Neural cell (in vitro differentiated cells): ENCODE measurements around the gene FHAD1. TPM values are rescaled to one million over a fixed set of nuclear protein-coding genes. Genes with fewer than 3 reads are reported as not detected.

Source experiments
- H2AFZ ChIP-seq: fragments of 200-600, 300-800 bp; sonication (generic), shearing (Covaris generic); 2 replicates; pipeline ENCODE4 v1.6.0; 2014; ENCODE audit warnings: low read depth, mild to moderate bottlenecking, antibody characterized with exemption, low read length, moderate library complexity
- H3F3A ChIP-seq: fragments of 200-600 bp; shearing (Covaris generic); 2 replicates; pipeline ENCODE4 v1.6.1; 2016; ENCODE audit warnings: mild to moderate bottlenecking, moderate library complexity, mixed read lengths, antibody characterized with exemption, low read length; ENCODE audit not compliant: insufficient read depth, poor library complexity, severe bottlenecking
- H3K27ac ChIP-seq: fragments of 200-600, 300-800 bp; sonication (generic), shearing (Covaris generic); 2 replicates; pipeline ENCODE4 v1.5.1; 2014; ENCODE audit warnings: mild to moderate bottlenecking, low read length, moderate library complexity
- H3K27me3 ChIP-seq: fragments of 300-800, 200-600 bp; sonication (generic), shearing (Covaris generic); 2 replicates; pipeline ENCODE4 v1.6.0; 2014; ENCODE audit warnings: mild to moderate bottlenecking, low read depth, low read length, moderate library complexity; ENCODE audit not compliant: insufficient read depth
- H3K36me3 ChIP-seq: fragments of 300-800, 200-600 bp; sonication (generic), shearing (Covaris generic); 2 replicates; pipeline ENCODE4 v1.5.1; 2014; ENCODE audit warnings: mild to moderate bottlenecking, antibody characterized with exemption, low read length, moderate library complexity; ENCODE audit not compliant: insufficient read depth
- H3K4me2 ChIP-seq: fragments of 300-800, 200-600 bp; sonication (generic), shearing (Covaris generic); 2 replicates; pipeline ENCODE4 v1.6.0; 2014; ENCODE audit warnings: mild to moderate bottlenecking, low read length
- H3K4me3 ChIP-seq: fragments of 300-800, 200-600 bp; sonication (generic), shearing (Covaris generic); 2 replicates; pipeline ENCODE4 v1.5.1; 2014; ENCODE audit warnings: mild to moderate bottlenecking, low read length, moderate library complexity
- H3K79me2 ChIP-seq: fragments of 200-600 bp; shearing (Covaris generic); replicated peaks from 2 replicates; pipeline ENCODE4 v1.6.0; 2014; ENCODE audit warnings: mild to moderate bottlenecking, low read length, moderate library complexity; ENCODE audit not compliant: insufficient read depth
- H3K9ac ChIP-seq: fragments of 300-800, 200-600 bp; sonication (generic), shearing (Covaris generic); 2 replicates; pipeline ENCODE4 v1.6.1; 2016; ENCODE audit warnings: mild to moderate bottlenecking, low read length, mixed read lengths
- H3K9me2 ChIP-seq: fragments of 200-600 bp; shearing (Covaris generic); 2 replicates; pipeline ENCODE4 v1.6.1; 2016; ENCODE audit warnings: mild to moderate bottlenecking, low read length, mixed read lengths; ENCODE audit not compliant: insufficient read depth
- H3K9me3 ChIP-seq: fragments of 200-600, 300-800 bp; sonication (generic), shearing (Covaris generic); 2 replicates; pipeline ENCODE4 v1.6.1; 2016; ENCODE audit warnings: mild to moderate bottlenecking, mixed run types, low read length, moderate library complexity, mixed read lengths
- H4K20me1 ChIP-seq: fragments of 200-600 bp; shearing (Covaris generic); 2 replicates; pipeline ENCODE4 v1.6.1; 2016; ENCODE audit warnings: mild to moderate bottlenecking, mixed run types; ENCODE audit not compliant: insufficient read depth
- CTCF ChIP-seq: fragments of 450-650 bp; IDR thresholded peaks from 2 replicates; pipeline ENCODE4 v1.5.1; 2014; ENCODE audit warnings: antibody characterized with exemption, mild to moderate bottlenecking, moderate library complexity; ENCODE audit not compliant: poor library complexity, severe bottlenecking
- EP300 ChIP-seq: fragments of 450-650 bp; conservative IDR thresholded peaks from 2 replicates; pipeline ENCODE4 v1.6.1; 2014; ENCODE audit warnings: antibody characterized with exemption, mild to moderate bottlenecking, moderate library complexity; ENCODE audit not compliant: poor library complexity, severe bottlenecking
- EZH2 ChIP-seq: fragments of 200-600, 300-800 bp; shearing (Covaris generic), sonication (generic); IDR thresholded peaks from 2 replicates; pipeline ENCODE4 v1.6.1; 2014; ENCODE audit warnings: antibody characterized with exemption, low read length, borderline replicate concordance, mild to moderate bottlenecking; ENCODE audit not compliant: insufficient read depth, poor library complexity, severe bottlenecking
- MXI1 ChIP-seq: fragments of 450-650 bp; conservative IDR thresholded peaks from 2 replicates; pipeline ENCODE4 v1.6.1; 2014; ENCODE audit warnings: antibody characterized with exemption, mild to moderate bottlenecking; ENCODE audit not compliant: poor library complexity, severe bottlenecking
- POLR2AphosphoS5 ChIP-seq: IDR thresholded peaks from 2 replicates; pipeline ENCODE4 v1.6.1; 2012
- RAD21 ChIP-seq: fragments of 450-650 bp; conservative IDR thresholded peaks from 2 replicates; pipeline ENCODE4 v1.6.1; 2014; ENCODE audit warnings: antibody characterized with exemption, mild to moderate bottlenecking, moderate library complexity
- REST ChIP-seq: IDR thresholded peaks from 2 replicates; pipeline ENCODE4 v1.6.1; 2012; ENCODE audit warnings: borderline replicate concordance
- SMC3 ChIP-seq: fragments of 450-650 bp; conservative IDR thresholded peaks from 2 replicates; pipeline ENCODE4 v1.6.1; 2014; ENCODE audit warnings: antibody characterized with exemption, mild to moderate bottlenecking, moderate library complexity; ENCODE audit not compliant: poor library complexity
- TAF1 ChIP-seq: IDR thresholded peaks from 2 replicates; pipeline ENCODE4 v1.6.1; 2012; ENCODE audit warnings: low read depth
- polyA plus RNA-seq: library from polyadenylated mRNA; depleted of rRNA; stranded (reverse); fragments of >200 nt; gene quantifications from 2 replicates; pipeline ENCODE4 v1.2.3, GENCODE V29; 2014

FHAD1 gene
- polyA plus RNA-seq, 1 donor from 2014 or later: 0.46 TPM

- Histone ChIP-seq H3K79me2 (no peaks in the 10 kb centered on the region), H3K9me3 (no peaks in the 10 kb centered on the region), H3K9me2 (no peaks in the 10 kb centered on the region), H3K36me3 (no peaks in the 10 kb centered on the region), H3K4me3 (no peak overlapping the region), H3K27ac (no peak overlapping the region), H2AFZ (no peak overlapping the region), H3K27me3 (no peaks in the 10 kb centered on the region), H3F3A (no peaks in the 10 kb centered on the region), H3K9ac (no peak overlapping the region), H4K20me1 (no peaks in the 10 kb centered on the region), H3K4me2 (no peak overlapping the region)
- TF ChIP-seq MXI1 (no peak), POLR2AphosphoS5 (no peak), TAF1 (no peak), EZH2 (no peak)
Observed at GRCh38 chr1:15418806-15419515, 171.9 kb downstream of the FHAD1 start.

- H3K27ac ChIP-seq: no peak overlapping the region
- H4K20me1 ChIP-seq: no peaks in the 10 kb centered on the region
- H3K36me3 ChIP-seq: no peaks in the 10 kb centered on the region
- no peaks in the 10 kb centered on the region for H3K27me3 ChIP-seq
- TF ChIP-seq TAF1 (no peak), POLR2AphosphoS5 (no peak), SMC3 (no peak), EZH2 (no peak), RAD21 (no peak), EP300 (no peak), MXI1 (no peak), REST (no peak), CTCF (no peak)
- H3K4me3 ChIP-seq: no peak overlapping the region
- H3K9me3 ChIP-seq: no peaks in the 10 kb centered on the region
- no peak overlapping the region for H3K4me2 ChIP-seq
- H3K9me2 ChIP-seq: no peaks in the 10 kb centered on the region
- H3K9ac ChIP-seq: no peak overlapping the region
- H2AFZ ChIP-seq: no peak overlapping the region
- no peaks in the 10 kb centered on the region for H3F3A ChIP-seq
- H3K79me2 ChIP-seq: no peaks in the 10 kb centered on the region
Observed at GRCh38 chr1:15420853-15421465, 173.9 kb downstream of the FHAD1 start.
